IgD-negative memory B cell (primary cell): Measurements from ENCODE around the gene CEP20. TPM values are rescaled to one million over a fixed set of nuclear protein-coding genes. Genes with fewer than 3 reads are reported as not detected.

Experiments used
- H3K27ac Mint-ChIP-seq, 3 donors: one replicate each; pipeline ENCODE4 v1.8.0; 2020 to 2022; ENCODE audit warnings: mild to moderate bottlenecking in 3 of 3, mixed read lengths in 3 of 3, moderate library complexity in 1 of 3
- H3K27me3 Mint-ChIP-seq: one replicate; pipeline ENCODE4 v1.8.0; 2021; ENCODE audit warnings: mixed read lengths
- H3K36me3 Mint-ChIP-seq: one replicate; pipeline ENCODE4 v1.8.0; 2020; ENCODE audit warnings: mild to moderate bottlenecking, mixed read lengths
- H3K4me1 Mint-ChIP-seq, 3 donors: one replicate each; pipeline ENCODE4 v1.8.0; 2020 to 2022; ENCODE audit warnings: mixed read lengths in 3 of 3, mild to moderate bottlenecking in 1 of 3
- H3K4me3 Mint-ChIP-seq, 4 donors: one replicate each; pipeline ENCODE4 v1.8.0; 2020 to 2022; ENCODE audit warnings: mild to moderate bottlenecking in 4 of 4, mixed read lengths in 4 of 4, moderate library complexity in 3 of 4
- H3K9me3 Mint-ChIP-seq, 3 donors: one replicate each; pipeline ENCODE4 v1.8.0; 2020 to 2021; ENCODE audit warnings: mixed read lengths in 3 of 3, mild to moderate bottlenecking in 1 of 3
- polyA plus RNA-seq: library from polyadenylated mRNA; unstranded; fragments of 300-500 nt; fragmentation: Illumina TruSeq; gene quantifications from one replicate; pipeline ENCODE4 v1.2.3, GENCODE V29; 2021

Gene CEP20
- polyA plus RNA-seq, 1 donor from 2014 or later: 28.1 TPM

DNA sequence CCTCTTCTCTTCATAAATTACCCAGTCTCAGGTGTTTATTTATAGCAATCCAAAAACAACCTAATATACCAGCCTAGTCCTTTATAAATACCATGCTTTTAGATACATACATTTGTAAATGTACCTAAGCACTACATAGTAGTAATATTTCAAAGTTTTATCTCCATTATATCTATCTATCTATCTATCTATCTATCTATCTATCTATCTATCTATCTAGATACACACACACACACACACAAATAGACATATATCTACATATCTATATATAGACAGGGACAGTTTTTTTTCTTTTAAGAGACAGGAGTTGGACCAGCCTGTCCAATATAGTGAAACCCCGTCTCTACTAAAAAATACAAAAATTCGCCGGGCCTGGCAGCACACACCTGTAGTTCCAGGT, 5.8 kb downstream of the CEP20 start:
- Mint-ChIP-seq H3K27me3 (no peaks in the 10 kb centered on the region), H3K4me1 (peaks cover 17% of the 10 kb centered on the region in 3 donors), H3K36me3 (no peaks in the 10 kb centered on the region), H3K4me3 (no peak overlapping the region), H3K9me3 (no peaks in the 10 kb centered on the region), H3K27ac (no peak overlapping the region)

DNA sequence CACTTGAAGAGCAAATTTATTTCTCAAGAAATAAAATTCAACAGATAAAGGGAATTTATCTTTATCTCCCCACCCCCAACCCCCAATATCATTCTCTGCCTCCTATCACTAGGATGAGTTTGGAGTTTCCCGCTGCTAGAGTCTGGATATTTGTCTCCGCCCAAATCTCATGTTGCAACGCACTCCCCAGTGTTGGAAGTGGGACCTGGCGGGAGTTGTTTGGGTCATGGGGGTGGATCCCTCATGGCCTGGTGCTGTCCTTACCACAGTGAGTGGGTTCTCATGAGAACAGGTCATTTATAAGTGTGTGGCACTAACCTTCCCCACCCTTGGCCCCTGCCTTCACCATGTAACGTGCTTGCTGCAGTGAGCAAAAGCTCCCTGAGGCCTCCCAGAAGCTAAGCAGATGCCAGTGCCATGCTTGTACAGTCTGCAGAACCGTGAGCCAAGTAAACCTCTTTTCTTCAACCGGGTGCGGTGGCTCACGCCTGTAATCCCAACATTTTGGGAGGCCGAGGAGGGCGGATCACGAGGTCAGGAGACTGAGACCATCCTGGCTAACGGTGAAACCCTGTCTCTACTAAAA, 6.5 kb downstream of the CEP20 start:
- no peak overlapping the region for H3K4me3 Mint-ChIP-seq
- H3K27ac Mint-ChIP-seq: no peak overlapping the region
- peaks cover 12 to 13% (median 13%) of the 10 kb centered on the region in 3 donors for H3K4me1 Mint-ChIP-seq
- H3K27me3 Mint-ChIP-seq: no peaks in the 10 kb centered on the region
- no peaks in the 10 kb centered on the region for H3K9me3 Mint-ChIP-seq
- H3K36me3 Mint-ChIP-seq: no peaks in the 10 kb centered on the region

DNA sequence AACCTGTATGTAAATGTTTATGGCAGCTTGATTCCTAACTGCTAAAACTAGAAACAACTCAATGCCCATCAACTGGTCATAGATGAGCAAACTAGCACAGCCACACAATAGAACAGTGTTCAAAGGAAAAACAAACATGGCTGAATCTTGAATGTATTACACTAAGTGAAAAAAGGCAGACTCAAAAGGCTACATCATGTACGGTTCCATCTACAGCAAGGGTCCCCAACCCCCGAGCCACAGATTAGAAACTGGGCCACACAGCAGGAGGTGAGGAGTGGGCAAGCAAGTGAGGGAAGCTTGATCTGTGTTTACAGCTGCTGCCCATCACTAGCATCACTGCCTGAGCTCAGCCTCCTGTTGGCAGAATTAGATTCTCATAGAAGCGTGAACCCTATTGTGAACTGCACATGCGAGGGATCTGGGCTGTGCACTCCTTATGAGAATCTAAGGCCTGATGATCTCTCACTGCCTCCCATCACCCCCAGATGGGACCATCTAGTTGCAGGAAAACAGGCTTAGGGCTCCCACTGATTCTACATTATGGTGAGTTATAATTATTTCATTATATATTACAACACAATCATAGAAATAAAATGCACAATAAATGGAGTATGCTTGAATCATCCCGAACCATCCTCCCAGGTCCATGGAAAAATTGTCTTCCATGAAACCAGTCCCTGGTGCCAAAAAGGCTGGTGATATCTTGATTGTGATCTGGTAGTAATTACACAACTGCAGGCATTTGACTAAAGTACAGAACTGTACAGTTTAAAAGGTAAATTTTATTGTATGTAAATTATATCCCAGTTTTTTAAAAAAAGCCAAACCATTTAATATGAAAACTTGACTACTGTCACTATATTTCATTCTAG, 7.7 kb downstream of the CEP20 start:
- Mint-ChIP-seq H3K4me1 (peaks cover 3 to 4% (median 4%) of the 10 kb centered on the region in 3 donors), H3K36me3 (no peaks in the 10 kb centered on the region), H3K9me3 (no peaks in the 10 kb centered on the region), H3K27ac (no peak overlapping the region), H3K27me3 (no peaks in the 10 kb centered on the region), H3K4me3 (no peak overlapping the region)

DNA sequence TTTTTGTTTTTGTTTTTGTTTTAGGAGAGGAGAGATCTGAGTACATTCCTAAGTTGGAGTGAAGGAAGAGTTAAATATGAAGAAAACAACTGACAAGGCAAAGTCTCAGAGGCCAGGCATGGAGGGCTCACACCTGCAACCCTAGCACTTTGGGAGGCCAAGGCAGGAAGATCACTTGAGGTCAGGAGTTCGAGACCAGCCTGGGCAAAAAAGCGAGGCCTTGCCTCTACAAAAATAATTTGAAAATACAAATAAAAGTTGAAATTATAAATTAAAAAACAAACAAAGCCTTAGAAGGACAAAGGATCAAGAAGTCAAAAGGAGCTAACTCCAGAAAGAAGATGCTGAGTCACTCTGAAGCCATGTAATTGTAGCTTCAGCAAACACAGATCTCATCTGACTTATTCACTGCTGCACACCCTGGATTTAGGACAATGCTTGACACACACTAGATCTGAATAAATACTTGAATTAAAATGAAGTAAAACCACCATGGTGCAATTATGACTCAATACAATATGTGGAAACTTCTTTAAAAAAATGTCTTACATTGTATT, 9.1 kb downstream of the CEP20 start:
- Mint-ChIP-seq H3K36me3 (no peaks in the 10 kb centered on the region), H3K27ac (no peak overlapping the region), H3K27me3 (no peaks in the 10 kb centered on the region), H3K9me3 (no peaks in the 10 kb centered on the region), H3K4me3 (peak overlapping the region in 1 of 4 donors; percentile 17), H3K4me1 (peaks cover 0 to 2% (median 2%) of the 10 kb centered on the region in 3 donors)

DNA sequence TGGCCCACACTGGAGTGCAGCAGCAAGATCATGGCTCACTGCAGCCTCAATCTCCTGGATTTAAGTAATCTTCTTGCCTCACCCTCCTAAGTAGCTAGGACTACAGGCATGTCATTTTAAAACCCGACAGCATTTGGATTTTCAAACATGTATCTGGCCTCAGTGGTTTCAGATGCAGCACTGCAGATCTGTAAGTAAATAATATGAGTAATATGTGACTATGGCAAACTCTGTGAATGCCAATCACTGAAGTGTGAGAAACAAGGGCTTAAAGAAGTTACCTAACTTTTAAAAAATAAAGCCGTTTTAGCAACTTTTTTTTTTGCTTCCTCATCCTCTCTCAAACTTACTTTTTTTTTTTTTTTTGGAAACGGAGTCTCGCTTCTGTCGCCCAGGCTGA, 11.9 kb downstream of the CEP20 start:
- Mint-ChIP-seq H3K36me3 (peaks cover 1% of the 10 kb centered on the region), H3K4me3 (no peak overlapping the region), H3K9me3 (no peaks in the 10 kb centered on the region), H3K27me3 (no peaks in the 10 kb centered on the region), H3K27ac (no peak overlapping the region), H3K4me1 (peaks cover 0 to 2% (median 2%) of the 10 kb centered on the region in 3 donors)

DNA sequence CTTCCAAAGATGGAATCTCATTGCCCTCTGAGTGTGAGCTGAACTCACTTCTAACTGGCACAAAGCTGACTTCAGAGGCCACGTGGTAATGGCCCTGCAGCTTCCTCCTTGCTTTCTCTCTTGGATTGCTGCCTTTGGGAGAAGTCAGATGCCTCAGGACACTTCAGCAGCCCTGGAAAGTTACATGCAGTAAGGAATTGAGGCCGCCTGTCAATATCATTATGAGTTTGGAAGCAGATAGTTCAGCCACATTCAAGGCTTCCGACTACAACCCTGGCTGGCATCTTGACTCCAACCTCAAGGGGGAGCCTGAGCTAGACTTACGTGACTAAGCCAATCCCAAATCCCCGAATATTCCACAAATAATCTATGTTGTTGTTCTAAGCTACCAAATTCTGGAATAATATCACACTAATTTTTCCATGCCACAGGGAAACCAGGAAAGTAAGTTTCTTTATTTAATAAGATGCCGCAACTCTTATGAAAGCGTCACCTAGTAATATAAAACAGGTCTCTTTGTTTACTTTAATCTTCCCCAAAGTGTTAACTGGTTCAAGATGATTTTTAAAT, 13.6 kb downstream of the CEP20 start:
- Mint-ChIP-seq H3K9me3 (no peaks in the 10 kb centered on the region), H3K27me3 (no peaks in the 10 kb centered on the region), H3K36me3 (peaks cover 1% of the 10 kb centered on the region), H3K27ac (peak overlapping the region in 1 of 3 donors; percentile 25), H3K4me3 (no peak overlapping the region), H3K4me1 (peaks cover 0 to 2% (median 0%) of the 10 kb centered on the region in 3 donors)

DNA sequence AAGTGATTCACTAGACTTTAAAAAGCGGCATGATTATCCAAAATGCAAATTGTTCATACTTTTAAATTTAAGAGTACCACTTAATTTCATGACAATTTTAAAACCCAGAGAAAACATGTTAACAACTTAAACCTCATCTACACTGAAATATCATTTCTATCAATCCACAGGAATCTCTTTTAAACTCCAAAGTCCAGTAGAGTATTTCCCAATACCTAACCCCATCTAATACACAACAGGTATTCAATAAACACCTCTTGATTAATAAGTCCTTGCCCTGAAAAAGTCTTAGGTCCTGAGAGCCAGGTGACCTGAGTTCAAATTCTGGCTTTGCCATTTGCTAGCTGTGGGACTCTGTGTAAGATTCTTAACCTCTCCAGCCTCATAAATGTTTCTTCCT, 14.7 kb downstream of the CEP20 start:
- H3K4me3 Mint-ChIP-seq: no peak overlapping the region
- H3K4me1 Mint-ChIP-seq: no peaks in the 10 kb centered on the region
- no peak overlapping the region for H3K27ac Mint-ChIP-seq
- peaks cover 1% of the 10 kb centered on the region for H3K36me3 Mint-ChIP-seq
- no peaks in the 10 kb centered on the region for H3K27me3 Mint-ChIP-seq
- no peaks in the 10 kb centered on the region for H3K9me3 Mint-ChIP-seq

DNA sequence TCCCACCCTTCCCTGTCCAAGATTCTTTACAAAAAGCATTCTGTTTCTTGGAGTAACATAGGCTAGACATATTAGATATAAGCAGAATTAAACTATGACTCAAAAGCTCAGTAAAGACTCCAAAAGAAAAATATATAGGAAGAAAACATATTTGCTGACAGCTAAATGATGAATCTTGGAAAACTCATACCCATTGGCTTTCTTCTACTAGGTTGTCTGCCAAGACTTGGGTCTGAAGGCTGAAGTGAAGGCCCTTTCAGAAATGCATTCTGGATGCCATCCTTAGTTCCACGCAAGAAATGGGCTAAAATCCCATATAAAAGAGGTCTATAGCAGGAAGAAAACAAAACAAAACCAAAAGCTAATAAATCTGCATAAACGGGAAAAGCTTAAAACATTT, 15.1 kb downstream of the CEP20 start:
- H3K27ac Mint-ChIP-seq: no peak overlapping the region

DNA sequence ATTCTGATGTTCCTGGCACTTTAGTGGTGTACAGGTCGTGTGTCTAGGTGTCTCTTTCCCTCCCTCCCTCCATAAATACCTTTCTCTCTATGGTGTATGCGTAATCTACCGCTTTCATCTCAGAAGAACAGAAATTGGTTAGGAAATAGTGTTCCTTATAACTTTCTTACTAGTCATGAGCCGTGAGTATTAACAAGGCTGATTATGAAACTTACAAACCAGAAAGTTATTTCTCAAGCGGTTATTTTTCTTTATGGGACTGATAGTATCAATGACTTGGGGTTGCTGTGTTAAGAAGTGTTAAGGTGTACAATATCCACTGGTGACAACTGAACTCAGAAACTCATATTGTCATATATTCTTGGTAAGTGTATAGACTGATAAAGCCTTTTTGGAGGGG, 18.4 kb downstream of the CEP20 start:
- no peak overlapping the region for H3K4me3 Mint-ChIP-seq
- no peaks in the 10 kb centered on the region for H3K9me3 Mint-ChIP-seq
- peak overlapping the region in 1 of 3 donors; percentile 89 for H3K27ac Mint-ChIP-seq
- H3K36me3 Mint-ChIP-seq: peaks cover 4% of the 10 kb centered on the region
- H3K4me1 Mint-ChIP-seq: peaks cover 0 to 2% (median 0%) of the 10 kb centered on the region in 3 donors
- no peaks in the 10 kb centered on the region for H3K27me3 Mint-ChIP-seq

More for the DNA sequence above, 15.1 kb downstream of the CEP20 start:
- no peaks in the 10 kb centered on the region for H3K27me3 Mint-ChIP-seq
- H3K9me3 Mint-ChIP-seq: no peaks in the 10 kb centered on the region
- H3K4me3 Mint-ChIP-seq: no peak overlapping the region
- H3K4me1 Mint-ChIP-seq: no peaks in the 10 kb centered on the region
- peaks cover 1% of the 10 kb centered on the region for H3K36me3 Mint-ChIP-seq

DNA sequence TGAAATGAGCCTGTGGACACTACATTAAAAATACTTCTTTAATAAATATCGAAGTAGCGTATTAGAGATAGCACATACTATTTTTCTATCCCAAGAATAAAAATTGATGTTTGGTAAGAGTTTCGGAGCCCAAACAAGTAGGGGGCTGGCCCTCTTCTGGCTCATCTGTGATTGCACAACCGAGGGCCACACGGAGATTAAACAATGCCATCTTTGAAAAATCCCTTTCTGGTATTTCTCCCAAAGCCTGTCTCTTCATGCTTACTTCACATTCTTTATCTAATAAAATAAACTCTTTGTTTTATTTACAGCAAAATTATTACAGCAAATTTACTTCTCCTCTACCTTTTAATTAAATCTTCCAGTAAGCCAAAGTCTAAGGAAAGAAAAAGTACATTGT, 22.0 kb downstream of the CEP20 start:
- peaks cover 0 to 2% (median 0%) of the 10 kb centered on the region in 3 donors for H3K4me1 Mint-ChIP-seq
- no peaks in the 10 kb centered on the region for H3K27me3 Mint-ChIP-seq
- H3K36me3 Mint-ChIP-seq: peaks cover 3% of the 10 kb centered on the region
- H3K27ac Mint-ChIP-seq: no peak overlapping the region
- H3K9me3 Mint-ChIP-seq: no peaks in the 10 kb centered on the region
- H3K4me3 Mint-ChIP-seq: no peak overlapping the region

DNA sequence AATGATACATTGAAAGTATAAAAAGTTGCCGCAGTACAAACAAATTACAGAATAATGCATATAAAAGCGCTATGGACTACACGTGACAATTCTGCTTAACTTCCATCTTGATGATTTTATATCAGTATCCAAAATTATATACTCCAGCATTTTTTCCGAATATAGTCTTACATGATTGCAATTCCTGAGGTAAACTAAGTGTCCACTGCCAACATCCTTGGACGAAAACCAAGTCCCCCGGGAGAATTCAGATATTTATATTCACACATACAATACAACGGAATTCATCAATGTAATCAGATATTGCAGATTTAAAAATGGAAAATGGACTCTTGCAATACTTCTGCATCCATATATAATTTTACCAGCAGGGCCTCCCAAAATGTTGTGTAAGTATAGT, 22.7 kb downstream of the CEP20 start:
- H3K9me3 Mint-ChIP-seq: no peaks in the 10 kb centered on the region
- no peak overlapping the region for H3K4me3 Mint-ChIP-seq
- peaks cover 0 to 2% (median 0%) of the 10 kb centered on the region in 3 donors for H3K4me1 Mint-ChIP-seq
- peaks cover 3% of the 10 kb centered on the region for H3K36me3 Mint-ChIP-seq
- H3K27me3 Mint-ChIP-seq: no peaks in the 10 kb centered on the region
- no peak overlapping the region for H3K27ac Mint-ChIP-seq

DNA sequence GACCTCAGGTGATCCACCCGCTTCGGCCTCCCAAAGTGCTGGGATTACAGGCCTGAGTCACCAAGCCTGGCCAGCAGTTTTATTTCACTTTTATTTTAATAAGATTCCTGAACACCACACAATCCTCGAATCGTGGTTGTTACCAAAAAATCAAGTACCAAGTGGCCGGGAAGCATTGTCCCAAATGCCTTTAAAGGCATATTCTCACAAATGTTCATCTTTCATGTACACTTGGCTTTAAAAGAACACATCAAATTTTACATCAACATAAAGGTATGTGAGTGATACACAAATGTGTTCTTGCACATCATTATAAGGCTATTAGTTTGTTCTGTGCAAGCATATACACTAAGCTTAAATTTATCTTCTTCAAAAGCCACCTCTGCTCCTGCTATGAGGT, 23.5 kb downstream of the CEP20 start:
- H3K27me3 Mint-ChIP-seq: no peaks in the 10 kb centered on the region
- no peaks in the 10 kb centered on the region for H3K9me3 Mint-ChIP-seq
- H3K4me1 Mint-ChIP-seq: peaks cover 0 to 2% (median 0%) of the 10 kb centered on the region in 3 donors
- H3K36me3 Mint-ChIP-seq: peaks cover 3% of the 10 kb centered on the region
- no peak overlapping the region for H3K27ac Mint-ChIP-seq
- H3K4me3 Mint-ChIP-seq: no peak overlapping the region

DNA sequence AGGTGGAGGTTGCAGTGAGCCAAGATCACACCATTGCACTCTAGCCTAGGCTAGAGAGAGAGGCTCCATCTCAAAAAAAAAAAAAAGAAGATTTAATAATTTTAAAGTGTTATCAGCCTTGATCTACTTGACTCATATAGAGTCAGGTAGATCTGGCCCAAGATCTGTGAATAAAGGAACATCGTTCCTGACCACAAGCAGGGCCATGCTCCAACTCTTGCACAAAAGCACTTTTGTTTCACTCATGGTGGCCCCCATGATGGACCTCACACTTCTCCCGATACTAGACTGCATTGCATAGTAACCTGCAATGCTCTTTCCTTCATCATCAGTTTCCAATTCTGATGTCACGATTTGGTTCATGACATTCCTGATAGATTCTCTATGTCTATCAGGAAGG, 26.4 kb downstream of the CEP20 start:
- peaks cover 6% of the 10 kb centered on the region for H3K27me3 Mint-ChIP-seq
- H3K36me3 Mint-ChIP-seq: peaks cover 3% of the 10 kb centered on the region
- H3K4me3 Mint-ChIP-seq: no peak overlapping the region
- no peaks in the 10 kb centered on the region for H3K9me3 Mint-ChIP-seq
- no peak overlapping the region for H3K27ac Mint-ChIP-seq
- peaks cover 5 to 7% (median 6%) of the 10 kb centered on the region in 3 donors for H3K4me1 Mint-ChIP-seq

DNA sequence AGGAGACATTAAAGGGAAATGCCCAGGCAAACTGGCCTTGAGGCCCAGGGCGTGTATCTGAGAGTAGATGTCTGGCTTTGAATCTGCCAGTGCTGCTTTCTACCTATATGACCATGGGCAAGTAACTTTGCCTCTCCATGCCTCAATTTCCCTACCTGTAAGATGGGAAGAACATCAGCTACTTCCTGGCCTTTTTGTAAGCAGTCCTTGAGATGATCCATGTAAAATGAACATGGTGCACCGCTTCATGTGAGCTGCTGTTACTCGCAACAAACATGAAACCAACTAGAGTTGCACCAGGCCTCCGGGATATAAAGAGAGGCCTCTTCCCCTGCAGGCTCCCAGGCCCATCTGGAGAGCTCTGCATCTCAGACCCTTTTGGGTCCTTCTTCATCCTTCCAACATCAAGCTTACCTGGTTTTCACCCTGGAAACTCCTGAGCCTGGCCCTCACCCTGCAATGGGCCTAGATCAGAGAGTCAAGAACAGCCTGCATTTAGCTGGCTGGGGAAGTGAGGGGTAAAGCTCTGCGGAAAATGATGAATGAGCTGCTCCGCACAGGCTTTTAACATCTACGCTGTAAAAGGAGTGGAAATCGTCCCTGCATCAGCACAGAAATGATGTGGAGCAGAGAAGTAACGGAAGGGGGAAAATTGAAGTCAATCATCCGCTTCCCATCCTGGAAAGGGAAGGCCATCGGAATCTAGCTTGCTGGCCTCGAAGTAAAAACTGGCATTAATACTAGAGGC, 29.3 kb downstream of the CEP20 start:
- H3K4me1 Mint-ChIP-seq: peaks cover 16 to 22% (median 19%) of the 10 kb centered on the region in 3 donors
- no peak overlapping the region for H3K4me3 Mint-ChIP-seq
- H3K9me3 Mint-ChIP-seq: no peaks in the 10 kb centered on the region
- H3K27ac Mint-ChIP-seq: no peak overlapping the region
- H3K27me3 Mint-ChIP-seq: peaks cover 15% of the 10 kb centered on the region
- no peaks in the 10 kb centered on the region for H3K36me3 Mint-ChIP-seq
